Caco-2 (cell line): Measurements from ENCODE around the gene RNU6-9. TPM values are rescaled to one million over a fixed set of nuclear protein-coding genes. Genes with fewer than 3 reads are reported as not detected.

Experiments used
- BruUV-seq: library from RNA; stranded (reverse); fragments of 400-500 nt; replicated peaks from 2 replicates; lab custom pipeline; 2021; lab: Mats Ljungman, UMichigan
- CTCF ChIA-PET: fragments of 300-600 bp; sonication (Branson Sonifier 250); formaldehyde crosslinking; loops from one replicate; lab custom pipeline; 2022; ENCODE audit warnings: antibody characterized with exemption; lab: Charles Lee
- POLR2A ChIA-PET: fragments of 300-600 bp; sonication (Branson Sonifier 250); formaldehyde crosslinking; loops from one replicate; lab custom pipeline; 2022; ENCODE audit warnings: antibody characterized with exemption; lab: Charles Lee
- DNase-seq, 2 experiments: peaks; one replicate each; pipeline versions ENCODE4 v3.0.0 to v3.0.0-alpha.2; 2020 to 2022
- H3K27me3 ChIP-seq: replicated peaks from 2 replicates; pipeline ENCODE4 v1.6.0; 2011; ENCODE audit warnings: low read length; ENCODE audit not compliant: control insufficient read depth, insufficient read depth
- H3K36me3 ChIP-seq: 2 replicates; pipeline ENCODE4 v1.5.1; 2011; ENCODE audit warnings: low read length; ENCODE audit not compliant: control insufficient read depth, insufficient read depth
- H3K4me1 ChIP-seq: fragments of 250-450 bp; sonication (Bioruptor Pico); 2 replicates; pipeline ENCODE4 v1.5.1; 2020; ENCODE audit warnings: mild to moderate bottlenecking
- H3K4me3 ChIP-seq: 2 replicates; pipeline ENCODE4 v1.5.1; 2011; ENCODE audit warnings: low read depth, mild to moderate bottlenecking, control low read depth, low read length
- H3K9me3 ChIP-seq: fragments of 250-450 bp; sonication (Bioruptor Pico); 2 replicates; pipeline ENCODE4 v1.5.1; 2020; ENCODE audit warnings: mild to moderate bottlenecking, moderate library complexity
- H3K27ac Mint-ChIP-seq: one replicate; pipeline ENCODE4 v1.8.0; 2022; ENCODE audit warnings: mixed read lengths; ENCODE audit not compliant: unreplicated experiment
- H3K27me3 Mint-ChIP-seq: one replicate; pipeline ENCODE4 v1.8.0; 2022; ENCODE audit warnings: mixed read lengths; ENCODE audit not compliant: insufficient read depth, unreplicated experiment
- H3K36me3 Mint-ChIP-seq: one replicate; pipeline ENCODE4 v1.8.0; 2022; ENCODE audit warnings: mild to moderate bottlenecking, mixed read lengths; ENCODE audit not compliant: insufficient read depth, unreplicated experiment
- H3K4me1 Mint-ChIP-seq: one replicate; pipeline ENCODE4 v1.8.0; 2022; ENCODE audit warnings: low read depth, mixed read lengths; ENCODE audit not compliant: unreplicated experiment
- H3K4me3 Mint-ChIP-seq: one replicate; pipeline ENCODE4 v1.8.0; 2022; ENCODE audit warnings: mild to moderate bottlenecking, moderate library complexity, mixed read lengths; ENCODE audit not compliant: unreplicated experiment
- H3K9me3 Mint-ChIP-seq: one replicate; pipeline ENCODE4 v1.8.0; 2022; ENCODE audit warnings: mixed read lengths; ENCODE audit not compliant: unreplicated experiment
- intact Hi-C: fragments of 100-400 bp; cut with micrococcal nuclease; formaldehyde crosslinking; loops from one replicate; pipeline ENCODE4 v1.10.0; 2022; ENCODE audit not compliant: unreplicated experiment
- total RNA-seq: library from RNA; stranded (reverse); gene quantifications from 2 replicates; pipeline ENCODE4 v1.2.3, GENCODE V29; 2022
- TF ChIP-seq, protein P1 (sequence below), 2 experiments: fragments of 200-600 bp in 1 of 2; IDR thresholded peaks; 1 replicate in 1 of 2; 2 replicates in 1 of 2; pipeline versions ENCODE4 v1.5.1 to v1.8.0; 2011 to 2022; ENCODE audit warnings: antibody characterized with exemption in 1 of 2, control low read depth in 1 of 2, inconsistent platforms in 1 of 2, low read depth in 1 of 2, low read length in 1 of 2, mild to moderate bottlenecking in 1 of 2, moderate library complexity in 1 of 2; ENCODE audit not compliant: insufficient read depth in 1 of 2, severe bottlenecking in 1 of 2, unreplicated experiment in 1 of 2

Gene RNU6-9
- total RNA-seq, 1 experiment from 2014 or later: not detected

DNA sequence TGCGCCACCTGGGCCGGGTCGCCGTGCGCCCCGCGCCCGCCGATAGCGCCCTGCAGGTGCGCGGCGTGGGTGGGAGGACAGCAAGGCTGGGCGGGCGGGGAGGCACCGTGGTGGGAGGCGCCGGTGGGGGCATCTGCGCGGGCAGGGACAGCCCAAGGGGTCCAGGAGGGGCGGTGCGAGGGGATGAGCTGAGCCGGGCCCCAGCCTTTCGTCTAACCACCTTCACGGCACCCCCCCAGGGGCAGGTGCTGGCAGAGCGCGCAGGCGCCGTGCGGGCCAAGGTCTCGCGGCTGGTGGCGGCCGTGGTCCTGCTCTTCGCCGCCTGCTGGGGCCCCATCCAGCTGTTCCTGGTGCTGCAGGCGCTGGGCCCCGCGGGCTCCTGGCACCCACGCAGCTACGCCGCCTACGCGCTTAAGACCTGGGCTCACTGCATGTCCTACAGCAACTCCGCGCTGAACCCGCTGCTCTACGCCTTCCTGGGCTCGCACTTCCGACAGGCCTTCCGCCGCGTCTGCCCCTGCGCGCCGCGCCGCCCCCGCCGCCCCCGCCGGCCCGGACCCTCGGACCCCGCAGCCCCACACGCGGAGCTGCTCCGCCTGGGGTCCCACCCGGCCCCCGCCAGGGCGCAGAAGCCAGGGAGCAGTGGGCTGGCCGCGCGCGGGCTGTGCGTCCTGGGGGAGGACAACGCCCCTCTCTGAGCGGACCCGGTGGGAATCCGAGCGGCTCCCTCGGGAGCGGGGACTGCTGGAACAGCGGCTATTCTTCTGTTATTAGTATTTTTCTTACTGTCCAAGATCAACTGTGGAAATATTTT is 27.0 kb downstream of the RNU6-9 start:
- Histone ChIP-seq H3K36me3 (no peaks in the 10 kb centered on the region), H3K4me1 (peaks cover 23% of the 10 kb centered on the region), H3K4me3 (no peak overlapping the region), H3K9me3 (no peaks in the 10 kb centered on the region), H3K27me3 (no peaks in the 10 kb centered on the region)
- POLR2A ChIA-PET: interaction anchor here (0.6 kb wide), 2 partner anchors 11 to 366 kb away, joined by 3 to 5 read pairs; no protein-coding TSS in a partner anchor
- TF ChIP-seq, protein P1, sequence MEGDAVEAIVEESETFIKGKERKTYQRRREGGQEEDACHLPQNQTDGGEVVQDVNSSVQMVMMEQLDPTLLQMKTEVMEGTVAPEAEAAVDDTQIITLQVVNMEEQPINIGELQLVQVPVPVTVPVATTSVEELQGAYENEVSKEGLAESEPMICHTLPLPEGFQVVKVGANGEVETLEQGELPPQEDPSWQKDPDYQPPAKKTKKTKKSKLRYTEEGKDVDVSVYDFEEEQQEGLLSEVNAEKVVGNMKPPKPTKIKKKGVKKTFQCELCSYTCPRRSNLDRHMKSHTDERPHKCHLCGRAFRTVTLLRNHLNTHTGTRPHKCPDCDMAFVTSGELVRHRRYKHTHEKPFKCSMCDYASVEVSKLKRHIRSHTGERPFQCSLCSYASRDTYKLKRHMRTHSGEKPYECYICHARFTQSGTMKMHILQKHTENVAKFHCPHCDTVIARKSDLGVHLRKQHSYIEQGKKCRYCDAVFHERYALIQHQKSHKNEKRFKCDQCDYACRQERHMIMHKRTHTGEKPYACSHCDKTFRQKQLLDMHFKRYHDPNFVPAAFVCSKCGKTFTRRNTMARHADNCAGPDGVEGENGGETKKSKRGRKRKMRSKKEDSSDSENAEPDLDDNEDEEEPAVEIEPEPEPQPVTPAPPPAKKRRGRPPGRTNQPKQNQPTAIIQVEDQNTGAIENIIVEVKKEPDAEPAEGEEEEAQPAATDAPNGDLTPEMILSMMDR (IDR thresholded peaks at IDR 0.05; ENCODE audit: insufficient read depth in 1 of 2, low read depth in 1 of 2, low read length in 1 of 2, severe bottlenecking in 1 of 2, unreplicated experiment in 1 of 2): no peak
- Mint-ChIP-seq H3K27ac (no peak overlapping the region), H3K4me1 (no peaks in the 10 kb centered on the region), H3K9me3 (no peaks in the 10 kb centered on the region), H3K36me3 (peaks cover 12% of the 10 kb centered on the region), H3K4me3 (peak overlapping the region; percentile 29), H3K27me3 (no peaks in the 10 kb centered on the region)
- intact Hi-C loops: no loop called here
- DNase-seq: peak in 1 of 2 experiments; percentile 59
- no TSS peak for BruUV-seq
- CTCF ChIA-PET: interaction anchor here (1.5 kb wide), 1 partner anchor 64 kb away, joined by 7 read pairs; the partner anchor contains the start of gene WDR18

DNA sequence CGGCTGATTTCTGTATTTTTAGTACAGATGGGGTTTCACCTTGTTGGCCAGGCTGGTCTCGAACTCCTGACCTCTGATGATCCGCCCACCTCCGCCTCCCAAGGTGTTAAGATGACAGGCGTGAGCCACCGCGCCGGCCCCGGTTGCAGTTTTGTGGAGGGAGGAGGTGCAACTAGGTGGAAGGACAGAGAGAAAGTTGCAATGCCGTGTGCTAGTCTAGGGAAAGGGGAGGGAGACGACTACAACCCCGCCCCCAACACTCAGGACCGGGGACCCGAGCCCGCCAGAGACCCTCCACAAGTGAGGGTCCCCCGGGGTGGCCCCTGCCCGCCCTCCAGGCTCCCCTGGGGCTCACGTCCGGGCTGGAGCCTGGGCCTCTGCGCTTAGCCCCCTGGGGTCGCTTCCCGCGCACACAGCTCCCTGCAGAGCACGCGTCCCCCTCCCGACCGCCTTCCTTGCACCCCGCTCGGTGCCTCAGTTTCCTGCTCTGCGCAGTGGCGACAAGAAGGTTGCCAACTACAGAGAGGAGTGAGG is 31.3 kb downstream of the RNU6-9 start:
- peak; percentile 54 to 62 for DNase-seq
- BruUV-seq: no TSS peak
- Histone ChIP-seq H3K27me3 (no peaks in the 10 kb centered on the region), H3K9me3 (no peaks in the 10 kb centered on the region), H3K4me3 (peak overlapping the region; percentile 98), H3K36me3 (peaks cover 1% of the 10 kb centered on the region), H3K4me1 (peaks cover 32% of the 10 kb centered on the region)
- H3K36me3 Mint-ChIP-seq: peaks cover 21% of the 10 kb centered on the region
- H3K27me3 Mint-ChIP-seq: no peaks in the 10 kb centered on the region
- ChIA-PET POLR2A (interaction anchor here (0.6 to 2.1 kb wide), 3 partner anchors 22 to 173 kb away, joined by 3 to 11 read pairs (median 9); partner anchors contain the start of gene WDR18), CTCF (interaction anchor here (0.5 to 2.3 kb wide), 4 partner anchors 32 to 59 kb away, joined by 3 to 16 read pairs (median 5); partner anchors contain the start of gene WDR18)
- TF ChIP-seq, protein P1 (IDR thresholded peaks at IDR 0.05; ENCODE audit: insufficient read depth in 1 of 2, low read depth in 1 of 2, low read length in 1 of 2, severe bottlenecking in 1 of 2, unreplicated experiment in 1 of 2): no peak
- H3K27ac Mint-ChIP-seq: peak overlapping the region; percentile 82
- intact Hi-C loops: loop anchor here (1.0 to 2.0 kb wide), 3 partner anchors 28 to 60 kb away; partner anchors contain the start of gene WDR18
- no peaks in the 10 kb centered on the region for H3K4me1 Mint-ChIP-seq
- H3K4me3 Mint-ChIP-seq: peak overlapping the region; percentile 85
- no peaks in the 10 kb centered on the region for H3K9me3 Mint-ChIP-seq

DNA sequence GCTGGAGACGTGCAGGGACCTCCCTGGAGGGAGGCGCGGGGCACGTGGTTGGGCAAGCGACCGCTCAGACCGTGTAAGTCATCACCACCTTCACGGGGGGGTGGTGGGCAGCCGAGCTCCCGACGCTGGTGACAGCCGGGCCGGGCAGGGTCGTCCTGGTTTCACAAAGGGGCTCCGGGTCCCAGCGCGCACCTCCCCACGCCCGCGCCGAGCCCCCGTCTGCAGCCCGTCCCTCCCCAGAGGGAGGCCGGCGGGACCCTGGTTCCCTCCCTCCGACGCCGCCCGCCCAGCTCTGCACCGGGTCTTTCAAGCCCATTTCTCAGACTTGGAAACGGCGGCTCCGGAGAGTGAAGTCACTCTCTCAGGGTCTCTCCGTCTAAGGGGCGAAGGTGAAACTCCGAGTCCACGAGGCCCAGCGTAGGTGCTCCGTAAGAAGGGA is 31.8 kb downstream of the RNU6-9 start:
- Histone ChIP-seq H3K36me3 (peaks cover 1% of the 10 kb centered on the region), H3K4me1 (peaks cover 32% of the 10 kb centered on the region), H3K4me3 (peak overlapping the region; percentile 98), H3K27me3 (no peaks in the 10 kb centered on the region), H3K9me3 (no peaks in the 10 kb centered on the region)
- Mint-ChIP-seq H3K27me3 (no peaks in the 10 kb centered on the region), H3K4me1 (no peaks in the 10 kb centered on the region), H3K27ac (peak overlapping the region; percentile 82), H3K4me3 (peak overlapping the region; percentile 85), H3K36me3 (peaks cover 26% of the 10 kb centered on the region), H3K9me3 (no peaks in the 10 kb centered on the region)
- intact Hi-C loops: loop anchor here (1.0 to 2.0 kb wide), 3 partner anchors 28 to 59 kb away; partner anchors contain the start of gene WDR18
- DNase-seq: peak; percentile 68 to 73
- no TSS peak for BruUV-seq
- ChIA-PET CTCF (interaction anchor here (0.6 to 1.6 kb wide), 2 partner anchors 31 to 59 kb away, joined by 3 to 6 read pairs; partner anchors contain the start of gene WDR18), POLR2A (interaction anchor here (0.6 to 1.0 kb wide), 2 partner anchors 21 to 173 kb away, joined by 3 to 9 read pairs; no protein-coding TSS in a partner anchor)
- TF ChIP-seq, protein P1 (IDR thresholded peaks at IDR 0.05; ENCODE audit: insufficient read depth in 1 of 2, low read depth in 1 of 2, low read length in 1 of 2, severe bottlenecking in 1 of 2, unreplicated experiment in 1 of 2): no peak
